MM.1S (cell line): ENCODE results near the gene THRAP3.

Experiments used
- DNase-seq: peaks from one replicate; pipeline ENCODE4 v3.0.0-alpha.2; 2015
- H2AFZ ChIP-seq: fragments of 300-600 bp; sonication (generic); 2 replicates; pipeline ENCODE4 v1.6.0; 2016; ENCODE audit warnings: antibody characterized with exemption, low read length
- H3F3A ChIP-seq: fragments of 300-600 bp; sonication (generic); 2 replicates; pipeline ENCODE4 v1.6.1; 2016; ENCODE audit warnings: mild to moderate bottlenecking, antibody characterized with exemption, low read length, moderate library complexity, mixed read lengths; ENCODE audit not compliant: insufficient read depth
- H3K27ac ChIP-seq: fragments of 300-600 bp; sonication (generic); 2 replicates; pipeline ENCODE4 v1.5.1; 2016; ENCODE audit warnings: mild to moderate bottlenecking, low read length
- H3K27me3 ChIP-seq: fragments of 300-600 bp; sonication (generic); replicated peaks from 2 replicates; pipeline ENCODE4 v1.6.0; 2016; ENCODE audit warnings: low read length; ENCODE audit not compliant: insufficient read depth
- H3K36me3 ChIP-seq: fragments of 300-600 bp; sonication (generic); replicated peaks from 2 replicates; pipeline ENCODE4 v1.6.1; 2016; ENCODE audit warnings: mild to moderate bottlenecking, low read length, mixed read lengths; ENCODE audit not compliant: insufficient read depth
- H3K4me1 ChIP-seq: fragments of 300-600 bp; sonication (generic); 2 replicates; pipeline ENCODE4 v1.6.1; 2016; ENCODE audit warnings: low read length, mixed read lengths
- H3K4me2 ChIP-seq: fragments of 300-600 bp; sonication (generic); 2 replicates; pipeline ENCODE4 v1.6.0; 2016; ENCODE audit warnings: low read depth, low read length
- H3K4me3 ChIP-seq: fragments of 300-600 bp; sonication (generic); 2 replicates; pipeline ENCODE4 v1.5.1; 2016; ENCODE audit warnings: low read length, mixed read lengths
- H3K79me2 ChIP-seq: fragments of 300-600 bp; sonication (generic); 2 replicates; pipeline ENCODE4 v1.6.1; 2016; ENCODE audit warnings: mixed run types, low read length, mixed read lengths
- H3K9ac ChIP-seq: fragments of 300-600 bp; sonication (generic); 2 replicates; pipeline ENCODE4 v1.6.1; 2016; ENCODE audit warnings: low read length, mixed read lengths
- H3K9me2 ChIP-seq: fragments of 300-600 bp; sonication (generic); replicated peaks from 2 replicates; pipeline ENCODE4 v1.6.1; 2016; ENCODE audit warnings: mild to moderate bottlenecking, low read length, mixed read lengths; ENCODE audit not compliant: insufficient read depth
- H3K9me3 ChIP-seq: fragments of 300-600 bp; sonication (generic); replicated peaks from 2 replicates; pipeline ENCODE4 v1.6.1; 2016; ENCODE audit warnings: mild to moderate bottlenecking, low read length, mixed read lengths; ENCODE audit not compliant: insufficient read depth
- H4K20me1 ChIP-seq: fragments of 300-600 bp; sonication (generic); 2 replicates; pipeline ENCODE4 v1.6.1; 2016; ENCODE audit warnings: mild to moderate bottlenecking, low read length, moderate library complexity, mixed read lengths; ENCODE audit not compliant: insufficient read depth
- EZH2 ChIP-seq: fragments of 300-600 bp; sonication (generic); optimal IDR thresholded peaks from 2 replicates; pipeline ENCODE3; 2017; ENCODE audit warnings: low read depth, mild to moderate bottlenecking, antibody characterized with exemption, low read length, mixed read lengths
- EZH2phosphoT487 ChIP-seq: fragments of 300-600 bp; sonication (generic); IDR thresholded peaks from 2 replicates; pipeline ENCODE4 v1.6.1; 2018; ENCODE audit warnings: antibody characterized with exemption, low read length
- TF ChIP-seq, protein P1 (sequence below): fragments of 300-600 bp; sonication (generic); IDR thresholded peaks from 2 replicates; pipeline ENCODE4 v1.5.1; 2016; ENCODE audit warnings: antibody characterized with exemption, low read length, mixed read lengths

Gene THRAP3

DNA sequence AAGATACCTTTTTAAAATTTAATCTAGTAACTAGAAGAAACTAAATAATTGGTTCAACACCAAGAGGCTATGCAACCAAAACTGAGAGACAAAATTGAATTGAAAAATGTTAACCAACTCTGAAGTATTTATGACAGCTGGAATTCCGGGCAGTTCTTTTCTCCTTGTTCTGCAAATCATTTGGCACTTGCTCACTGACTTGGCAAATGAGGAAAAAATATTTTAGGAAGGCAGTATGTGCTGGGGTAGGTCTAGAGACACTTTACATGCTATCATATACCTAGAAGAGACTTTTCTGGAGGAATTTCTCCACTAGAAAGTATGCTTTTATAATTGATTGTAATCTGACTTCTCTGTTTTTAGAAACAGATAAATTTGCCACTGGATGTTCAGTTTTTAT lies 59.8 kb downstream of the THRAP3 start:
- Histone ChIP-seq H3K79me2 (peaks cover 75% of the 10 kb centered on the region), H3K9me3 (no peaks in the 10 kb centered on the region), H3K27ac (no peak overlapping the region), H3K36me3 (peaks cover 7% of the 10 kb centered on the region), H4K20me1 (no peaks in the 10 kb centered on the region), H2AFZ (no peak overlapping the region), H3K4me3 (no peak overlapping the region), H3K4me1 (peaks cover 11% of the 10 kb centered on the region), H3K4me2 (no peak overlapping the region), H3K9ac (no peak overlapping the region), H3K27me3 (no peaks in the 10 kb centered on the region), H3F3A (peaks cover 10% of the 10 kb centered on the region), H3K9me2 (no peaks in the 10 kb centered on the region)
- DNase-seq, result no peak
- TF ChIP-seq, protein P1, sequence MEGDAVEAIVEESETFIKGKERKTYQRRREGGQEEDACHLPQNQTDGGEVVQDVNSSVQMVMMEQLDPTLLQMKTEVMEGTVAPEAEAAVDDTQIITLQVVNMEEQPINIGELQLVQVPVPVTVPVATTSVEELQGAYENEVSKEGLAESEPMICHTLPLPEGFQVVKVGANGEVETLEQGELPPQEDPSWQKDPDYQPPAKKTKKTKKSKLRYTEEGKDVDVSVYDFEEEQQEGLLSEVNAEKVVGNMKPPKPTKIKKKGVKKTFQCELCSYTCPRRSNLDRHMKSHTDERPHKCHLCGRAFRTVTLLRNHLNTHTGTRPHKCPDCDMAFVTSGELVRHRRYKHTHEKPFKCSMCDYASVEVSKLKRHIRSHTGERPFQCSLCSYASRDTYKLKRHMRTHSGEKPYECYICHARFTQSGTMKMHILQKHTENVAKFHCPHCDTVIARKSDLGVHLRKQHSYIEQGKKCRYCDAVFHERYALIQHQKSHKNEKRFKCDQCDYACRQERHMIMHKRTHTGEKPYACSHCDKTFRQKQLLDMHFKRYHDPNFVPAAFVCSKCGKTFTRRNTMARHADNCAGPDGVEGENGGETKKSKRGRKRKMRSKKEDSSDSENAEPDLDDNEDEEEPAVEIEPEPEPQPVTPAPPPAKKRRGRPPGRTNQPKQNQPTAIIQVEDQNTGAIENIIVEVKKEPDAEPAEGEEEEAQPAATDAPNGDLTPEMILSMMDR, result no peak
- TF ChIP-seq EZH2 (no peak), EZH2phosphoT487 (no peak)

DNA sequence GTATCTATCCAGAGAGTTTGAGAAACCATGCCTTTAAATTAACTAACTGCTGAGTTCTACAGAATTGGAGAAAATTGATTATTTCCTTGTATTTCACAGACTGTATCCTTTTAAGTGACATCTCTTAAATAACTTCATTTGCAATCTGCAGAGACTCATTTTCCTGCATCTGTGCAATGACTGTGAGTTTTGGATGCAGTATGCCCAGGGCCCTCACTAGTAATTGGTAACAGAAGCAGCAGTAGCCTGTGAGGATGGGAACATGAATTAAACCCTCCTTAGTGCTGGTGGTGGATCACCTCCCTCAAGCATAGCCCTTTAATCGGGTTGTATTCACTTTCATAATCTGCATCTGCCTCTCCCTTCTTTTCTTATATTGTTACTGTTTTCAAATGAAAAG lies 60.3 kb downstream of the THRAP3 start:
- Histone ChIP-seq H4K20me1 (no peaks in the 10 kb centered on the region), H3F3A (peaks cover 10% of the 10 kb centered on the region), H3K27me3 (no peaks in the 10 kb centered on the region), H3K4me2 (no peak overlapping the region), H3K9ac (no peak overlapping the region), H3K9me2 (no peaks in the 10 kb centered on the region), H3K9me3 (no peaks in the 10 kb centered on the region), H3K27ac (no peak overlapping the region), H3K36me3 (peaks cover 7% of the 10 kb centered on the region), H3K4me3 (no peak overlapping the region), H3K4me1 (peaks cover 7% of the 10 kb centered on the region), H3K79me2 (peaks cover 73% of the 10 kb centered on the region), H2AFZ (no peak overlapping the region)
- no peak for DNase-seq
- TF ChIP-seq, protein P1, result no peak
- TF ChIP-seq EZH2 (no peak), EZH2phosphoT487 (no peak)

DNA sequence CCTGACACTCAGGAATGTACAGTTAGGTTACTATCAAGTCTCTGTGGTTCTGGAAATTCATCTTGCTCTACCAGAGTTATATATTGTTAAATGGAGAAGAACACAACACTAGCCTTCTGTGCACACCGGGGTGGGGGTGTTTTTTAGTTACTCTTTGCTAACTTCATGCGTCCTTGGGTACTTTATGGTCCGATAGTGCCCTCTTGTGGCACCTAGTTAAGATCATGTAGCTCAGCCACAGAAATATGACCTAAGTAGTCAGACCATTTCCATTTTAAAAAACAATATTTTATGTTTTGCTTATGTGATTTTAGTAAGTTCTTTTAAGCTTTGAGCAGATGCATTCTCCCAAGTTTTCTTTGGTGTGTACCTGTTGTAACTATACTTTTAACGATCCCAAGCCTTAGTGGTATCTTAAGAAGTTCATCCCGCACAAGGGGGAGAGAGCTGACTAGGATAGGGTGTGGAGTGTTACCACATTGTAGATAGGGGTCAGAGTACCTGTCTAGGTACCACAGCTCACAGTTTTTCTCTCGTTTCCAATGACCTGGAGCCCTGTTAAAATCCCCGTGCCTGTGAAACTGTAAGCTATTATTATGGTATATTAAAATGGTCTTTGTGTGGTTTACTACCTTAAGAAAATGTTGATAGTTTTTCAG lies 61.3 kb downstream of the THRAP3 start:
- no peaks in the 10 kb centered on the region for H3K27me3 ChIP-seq
- peak; percentile 87 for DNase-seq
- no peak overlapping the region for H2AFZ ChIP-seq
- no peaks in the 10 kb centered on the region for H4K20me1 ChIP-seq
- H3K9ac ChIP-seq, result no peak overlapping the region
- peaks cover 7% of the 10 kb centered on the region for H3K36me3 ChIP-seq
- H3K4me1 ChIP-seq, result peaks cover 7% of the 10 kb centered on the region
- H3K79me2 ChIP-seq, result peaks cover 66% of the 10 kb centered on the region
- no peaks in the 10 kb centered on the region for H3K9me2 ChIP-seq
- no peak overlapping the region for H3K27ac ChIP-seq
- TF ChIP-seq, protein P1, result peak; percentile 75
- TF ChIP-seq EZH2phosphoT487 (no peak), EZH2 (no peak)
- H3F3A ChIP-seq, result peaks cover 10% of the 10 kb centered on the region
- H3K9me3 ChIP-seq, result no peaks in the 10 kb centered on the region
- H3K4me2 ChIP-seq, result 0 out of 2 replicates have a peak overlapping the region, but pooled peaks have one; percentile 4
- no peak overlapping the region for H3K4me3 ChIP-seq
